SJSA1 (cell line): ENCODE data around the gene NDUFV1. TPM values are rescaled to one million over a fixed set of nuclear protein-coding genes. Genes with fewer than 3 reads are reported as not detected.
"Not testable (repeated sequence)": the region's sequence is repeated elsewhere in the genome, so short reads cannot be mapped to it uniquely, and the experiment has no call there.

Source experiments
- DNase-seq, 2 experiments: peaks; one replicate each; pipeline ENCODE4 v3.0.0-alpha.2; 2015 to 2020; ENCODE audit warnings: low spot score in 2 of 2, low read depth in 1 of 2
- H3K27ac ChIP-seq: fragments of 250-450 bp; sonication (Bioruptor Pico); 2 replicates; pipeline ENCODE4 v1.5.1; 2020; ENCODE audit warnings: mild to moderate bottlenecking, moderate library complexity
- H3K27me3 ChIP-seq: fragments of 250-450 bp; sonication (Bioruptor Pico); replicated peaks from 2 replicates; pipeline ENCODE4 v1.5.1; 2020; ENCODE audit warnings: mild to moderate bottlenecking, moderate library complexity
- H3K36me3 ChIP-seq: fragments of 250-450 bp; sonication (Bioruptor Pico); 2 replicates; pipeline ENCODE4 v1.5.1; 2020; ENCODE audit warnings: mild to moderate bottlenecking
- H3K4me1 ChIP-seq: fragments of 250-450 bp; sonication (Bioruptor Pico); replicated peaks from 2 replicates; pipeline ENCODE4 v1.6.1; 2021; ENCODE audit warnings: mild to moderate bottlenecking
- H3K4me3 ChIP-seq: fragments of 250-450 bp; sonication (Bioruptor Pico); 2 replicates; pipeline ENCODE4 v1.5.1; 2020; ENCODE audit warnings: mild to moderate bottlenecking
- H3K9me3 ChIP-seq: fragments of 250-450 bp; sonication (Bioruptor Pico); replicated peaks from 2 replicates; pipeline ENCODE4 v1.5.1; 2020; ENCODE audit warnings: mild to moderate bottlenecking
- total RNA-seq: library from RNA; depleted of rRNA; stranded (reverse); fragments of >200 nt; shearing (Covaris generic); gene quantifications from 2 replicates; pipeline ENCODE4 v1.2.3, GENCODE V29; 2014

The NDUFV1 gene
- total RNA-seq, 1 experiment from 2014 or later: 308 TPM

DNA sequence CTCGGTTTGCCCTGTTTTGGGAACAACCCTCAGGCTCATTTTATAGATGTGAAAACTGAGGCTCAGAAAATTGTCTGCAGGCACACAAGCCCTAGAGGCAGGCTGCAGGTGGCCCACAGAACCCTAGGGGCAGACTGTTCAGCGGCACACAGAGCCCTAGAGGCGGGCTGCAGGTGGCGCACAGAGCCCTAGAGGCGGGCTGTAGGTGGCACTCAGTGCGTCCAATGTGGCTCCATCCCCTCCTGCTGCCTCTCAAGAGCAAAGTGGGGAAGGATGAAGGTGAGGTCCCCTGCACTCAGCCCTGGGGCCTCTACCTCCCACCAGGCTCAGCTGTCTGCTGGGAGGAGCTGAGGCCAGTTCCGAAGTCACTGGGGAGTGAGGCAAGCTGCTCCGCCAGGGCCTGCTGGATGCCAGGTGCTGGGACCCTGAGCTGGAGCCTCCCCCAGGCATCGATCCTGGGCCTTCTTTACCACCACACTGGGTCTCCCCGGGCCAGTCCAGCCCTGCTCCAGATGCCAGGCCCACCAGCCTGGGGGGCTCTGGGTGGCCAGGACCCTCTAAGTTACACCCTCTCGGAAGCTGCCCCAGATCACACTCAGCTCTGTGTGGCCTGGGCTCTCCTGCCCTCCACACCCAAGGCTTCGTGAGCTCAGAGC lies 41.5 kb downstream of the NDUFV1 start:
- Histone ChIP-seq H3K27ac (no peak overlapping the region), H3K27me3 (peaks cover 6% of the 10 kb centered on the region; the same call in 1 of the 2 replicates), H3K9me3 (peaks cover 12% of the 10 kb centered on the region), H3K4me1 (peaks cover 9% of the 10 kb centered on the region; the same call in 1 of the 2 replicates), H3K4me3 (no peak overlapping the region), H3K36me3 (no peaks in the 10 kb centered on the region)
- DNase-seq: no peak

DNA sequence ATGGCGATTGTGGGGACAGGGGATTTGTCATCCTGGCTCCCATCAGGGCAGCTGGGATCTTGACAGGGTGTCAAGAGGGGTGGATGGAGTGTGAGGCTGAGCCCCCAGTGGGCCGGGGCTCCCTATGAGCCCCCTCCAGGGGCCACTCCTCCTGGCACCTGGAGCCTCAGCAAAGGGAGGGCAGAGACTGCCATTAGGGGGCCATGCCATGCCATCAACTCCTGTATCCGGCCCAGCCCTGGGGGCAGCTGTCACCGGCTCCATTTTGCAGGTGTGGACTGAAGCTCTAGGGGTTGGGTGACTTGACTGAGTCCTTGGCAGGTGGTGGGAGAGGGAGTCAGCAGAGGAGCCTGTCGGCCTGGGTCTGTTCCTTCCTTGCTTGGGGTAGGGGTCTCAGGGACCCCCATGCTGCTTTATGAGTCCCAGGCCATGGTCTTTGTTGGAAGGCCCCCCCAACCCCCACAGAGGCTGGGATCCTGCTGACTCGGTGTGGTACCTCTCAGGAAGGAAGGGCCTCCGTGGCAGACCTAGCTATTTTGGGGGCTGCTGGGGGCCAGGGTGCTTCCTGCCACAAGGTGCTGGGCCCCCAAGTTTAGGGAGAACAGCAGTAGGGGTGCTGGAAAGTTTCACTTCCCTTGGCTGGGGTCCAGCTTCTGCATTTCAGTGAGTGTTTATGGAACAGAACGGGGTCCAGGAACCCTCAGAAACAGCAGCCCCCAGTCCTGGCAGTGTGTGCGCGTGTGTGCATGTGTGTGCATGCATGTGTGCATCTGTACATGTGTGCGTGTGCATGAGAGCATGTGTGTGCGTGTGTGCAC lies 42.3 kb downstream of the NDUFV1 start:
- Histone ChIP-seq H3K27ac (no peak overlapping the region), H3K4me1 (peaks cover 9% of the 10 kb centered on the region; the same call in 1 of the 2 replicates), H3K9me3 (peaks cover 6% of the 10 kb centered on the region), H3K36me3 (no peaks in the 10 kb centered on the region), H3K4me3 (no peak overlapping the region), H3K27me3 (peaks cover 8% of the 10 kb centered on the region; the same call in 1 of the 2 replicates)
- no peak for DNase-seq

DNA sequence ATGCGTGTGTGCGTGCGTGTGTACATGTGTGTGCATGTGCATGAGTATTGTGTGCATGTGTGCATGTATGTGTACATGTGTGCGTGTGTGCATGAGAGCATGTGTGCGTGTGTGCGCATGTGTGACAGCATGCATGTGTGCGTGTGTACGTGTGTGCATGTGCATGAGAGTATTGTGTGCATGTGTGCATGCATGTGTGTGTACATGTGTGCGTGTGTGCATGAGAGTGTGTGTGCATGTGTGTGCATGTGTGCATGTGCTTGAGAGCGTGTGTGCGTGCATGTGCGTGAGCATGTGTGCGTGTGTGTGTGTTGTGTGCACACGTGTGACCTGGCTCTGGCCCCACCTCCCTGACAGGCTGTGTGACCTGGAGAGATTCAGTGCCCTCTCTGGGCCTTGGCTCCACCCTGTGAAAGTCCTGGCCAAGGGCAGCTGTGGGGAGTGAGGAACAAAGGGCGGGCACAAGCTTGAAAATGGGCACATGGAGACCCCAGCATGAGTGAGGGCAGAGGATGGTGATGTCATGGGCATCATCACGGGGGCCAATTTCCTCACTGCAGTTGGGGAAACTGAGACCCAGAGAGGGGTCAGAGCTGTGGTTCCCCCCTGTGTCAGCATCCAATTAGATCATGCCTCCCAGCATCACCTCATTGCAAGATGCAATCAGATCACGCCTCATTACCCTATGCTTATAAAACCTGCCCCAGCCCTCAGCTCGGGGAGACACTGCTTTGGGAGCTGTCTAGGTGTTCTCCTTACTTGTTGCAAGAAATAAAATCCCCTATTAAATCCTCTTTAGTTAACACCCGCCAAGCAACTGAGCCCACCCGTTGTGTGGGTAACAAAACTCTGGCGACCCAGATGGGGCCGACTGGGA lies 43.1 kb downstream of the NDUFV1 start:
- H3K4me3 ChIP-seq: peak overlapping the region; percentile 33
- DNase-seq: no peak
- peaks cover 15% of the 10 kb centered on the region; the same call in 1 of the 2 replicates for H3K27me3 ChIP-seq
- H3K4me1 ChIP-seq: peaks cover 9% of the 10 kb centered on the region; the same call in 1 of the 2 replicates
- H3K27ac ChIP-seq: no peak overlapping the region
- no peaks in the 10 kb centered on the region; the same call in 1 of the 2 replicates for H3K9me3 ChIP-seq
- no peaks in the 10 kb centered on the region for H3K36me3 ChIP-seq

DNA sequence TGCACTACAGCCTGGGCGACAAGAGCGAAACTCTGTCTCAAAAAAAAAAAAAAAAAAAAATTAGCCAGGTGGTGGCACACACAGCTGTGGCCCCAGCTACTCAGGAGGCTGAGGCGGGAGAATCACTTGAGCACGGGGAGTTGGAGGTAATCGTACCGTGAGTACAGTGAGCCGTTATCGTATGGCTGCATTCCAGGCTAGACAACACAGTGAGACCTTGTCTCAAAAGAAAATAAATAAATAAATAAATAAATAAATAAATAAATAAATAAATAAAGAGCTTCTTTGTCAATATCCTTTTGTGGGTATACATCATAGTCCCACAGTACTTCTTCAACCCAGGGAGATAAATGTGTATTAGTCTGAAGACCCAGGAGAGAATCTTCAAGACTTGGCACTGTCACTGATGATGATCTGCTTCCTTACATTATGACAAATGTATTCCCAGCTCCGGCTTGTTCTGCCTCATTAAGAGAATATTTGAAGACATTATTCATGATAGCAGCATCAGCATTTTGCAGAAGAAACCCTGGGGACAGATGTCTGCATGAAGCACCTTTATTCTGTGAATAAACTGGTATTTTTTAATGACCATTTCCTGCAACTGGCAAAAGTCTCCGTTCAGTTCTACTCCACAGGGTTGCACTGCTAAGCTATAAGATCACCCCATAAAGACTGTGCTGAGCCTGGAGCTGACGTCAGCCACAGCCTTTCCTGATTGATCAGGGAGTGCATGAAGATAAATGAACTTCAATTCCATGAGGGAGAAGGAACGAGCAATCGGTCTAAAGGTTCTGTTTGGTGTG lies 45.4 kb downstream of the NDUFV1 start:
- Histone ChIP-seq H3K36me3 (no peaks in the 10 kb centered on the region), H3K27me3 (peaks cover 15% of the 10 kb centered on the region; the same call in 1 of the 2 replicates), H3K27ac (no peak overlapping the region), H3K9me3 (0 out of 2 replicates have a peak, but pooled peaks cover 6% of the 10 kb centered on the region), H3K4me3 (no peak overlapping the region), H3K4me1 (peaks cover 9% of the 10 kb centered on the region; the same call in 1 of the 2 replicates)
- DNase-seq: peak in 1 of 2 experiments; percentile 20

DNA sequence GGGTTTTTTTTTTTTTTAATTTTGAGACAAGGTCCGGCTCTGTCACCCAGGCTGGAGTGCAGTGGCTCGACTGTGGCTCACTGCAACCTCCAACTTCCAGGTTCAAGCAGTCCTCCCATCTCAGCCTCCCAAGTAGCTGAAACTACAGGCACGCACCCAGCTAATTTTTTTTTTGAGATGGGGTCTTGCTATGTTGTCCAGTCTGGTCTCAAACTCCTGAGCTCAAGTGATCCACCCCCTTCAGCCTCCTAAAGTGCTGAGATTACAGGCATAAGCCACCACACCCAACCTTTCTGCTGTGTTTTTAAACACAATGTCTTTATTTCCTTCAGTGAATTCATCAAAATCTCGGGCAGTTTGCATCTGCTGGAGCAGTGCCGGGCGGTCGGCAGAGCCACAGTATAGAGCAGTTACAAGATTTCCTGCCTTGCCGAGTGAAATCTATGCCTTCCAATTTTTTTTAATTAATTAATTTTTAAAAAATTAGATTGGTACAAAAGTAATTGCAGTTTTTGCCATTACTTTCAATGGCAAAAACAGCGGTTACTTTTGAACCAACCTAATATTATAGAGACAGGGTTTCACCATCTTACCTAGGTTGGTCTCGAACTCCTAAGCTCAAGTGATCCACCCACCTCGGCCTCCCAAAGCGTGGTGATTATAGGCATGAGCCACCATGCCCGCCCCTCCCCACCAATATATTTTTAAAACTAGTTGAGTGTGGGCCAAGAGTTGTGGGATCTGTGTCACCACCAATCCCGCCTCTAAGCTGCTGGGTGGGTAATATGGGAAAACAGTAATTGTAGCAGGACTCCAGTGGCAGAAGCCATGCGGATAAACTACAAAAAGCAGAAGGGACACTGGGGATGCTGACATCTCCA lies 46.5 kb downstream of the NDUFV1 start:
- peak in 1 of 2 experiments; percentile 42 for DNase-seq
- Histone ChIP-seq H3K27me3 (peaks cover 15% of the 10 kb centered on the region; the same call in 1 of the 2 replicates), H3K36me3 (no peaks in the 10 kb centered on the region), H3K4me3 (no peak overlapping the region), H3K4me1 (peaks cover 9% of the 10 kb centered on the region; the same call in 1 of the 2 replicates), H3K9me3 (0 out of 2 replicates have a peak, but pooled peaks cover 6% of the 10 kb centered on the region), H3K27ac (no peak overlapping the region)

- Histone ChIP-seq H3K27ac (no peak overlapping the region), H3K36me3 (no peaks in the 10 kb centered on the region)
- DNase-seq: no peak
Observed at GRCh38 chr11:67654225-67654624, 47.5 kb downstream of the NDUFV1 start.

DNA sequence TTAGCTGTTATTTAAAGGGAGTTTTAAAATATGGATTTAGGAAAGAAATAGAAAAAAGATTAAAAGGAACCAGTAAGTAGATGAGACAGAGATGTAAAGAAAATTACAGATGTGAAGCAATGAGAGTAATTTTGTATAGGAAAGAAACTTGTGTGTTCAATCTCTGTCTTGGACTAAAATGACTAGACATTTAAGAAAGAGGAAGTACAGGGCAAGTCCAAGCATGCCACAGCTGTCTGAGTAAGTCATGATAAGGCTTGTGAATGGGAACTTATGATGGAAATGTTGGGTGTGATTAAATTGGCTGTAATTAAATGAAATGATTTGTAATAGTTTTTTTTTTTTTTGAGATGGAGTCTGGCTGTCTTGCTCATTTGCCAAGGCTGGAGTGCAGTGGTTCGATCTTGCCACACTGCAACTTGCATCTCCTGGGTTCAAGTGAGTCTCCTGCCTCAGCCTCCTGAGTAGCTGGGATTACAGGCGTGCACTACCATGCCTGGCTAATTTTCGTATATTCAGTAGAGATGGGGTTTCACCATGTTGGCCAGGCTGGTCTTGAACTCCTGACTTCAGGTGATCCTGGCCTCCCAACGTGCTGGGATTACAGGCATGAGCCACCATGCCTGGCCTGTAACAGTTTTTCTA lies 49.7 kb downstream of the NDUFV1 start:
- H3K4me3 ChIP-seq: no peak overlapping the region
- no peak for DNase-seq
- 0 out of 2 replicates have a peak, but pooled peaks cover 6% of the 10 kb centered on the region for H3K9me3 ChIP-seq
- no peaks in the 10 kb centered on the region for H3K4me1 ChIP-seq
- H3K27me3 ChIP-seq: peaks cover 27% of the 10 kb centered on the region
- H3K27ac ChIP-seq: no peak overlapping the region
- H3K36me3 ChIP-seq: no peaks in the 10 kb centered on the region

More at GRCh38 chr11:67654225-67654624, 47.5 kb downstream of the NDUFV1 start:
- Histone ChIP-seq H3K4me3 (no peak overlapping the region), H3K27me3 (peaks cover 15% of the 10 kb centered on the region; the same call in 1 of the 2 replicates), H3K9me3 (0 out of 2 replicates have a peak, but pooled peaks cover 6% of the 10 kb centered on the region), H3K4me1 (peaks cover 9% of the 10 kb centered on the region; the same call in 1 of the 2 replicates)

DNA sequence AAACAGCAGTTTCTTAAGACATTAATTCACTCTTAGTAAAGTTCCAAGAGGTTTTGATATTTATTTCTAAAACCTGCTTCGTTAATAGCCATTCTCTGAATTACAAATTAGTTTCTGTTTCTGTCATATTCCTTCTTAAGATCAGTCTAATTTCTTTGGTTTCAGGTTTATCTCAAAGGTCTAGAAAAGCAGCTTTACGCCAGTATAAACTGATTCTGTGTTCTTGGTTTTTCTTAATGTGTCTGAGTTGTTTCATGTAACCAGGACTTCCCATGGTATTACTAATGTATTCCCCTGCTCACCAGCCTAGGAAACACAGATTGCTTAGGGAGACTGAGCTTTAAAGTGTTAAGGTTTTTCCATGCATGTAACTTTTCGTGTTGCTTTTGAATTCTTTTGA lies 50.6 kb downstream of the NDUFV1 start:
- 0 out of 2 replicates have a peak, but pooled peaks cover 6% of the 10 kb centered on the region for H3K9me3 ChIP-seq

DNA sequence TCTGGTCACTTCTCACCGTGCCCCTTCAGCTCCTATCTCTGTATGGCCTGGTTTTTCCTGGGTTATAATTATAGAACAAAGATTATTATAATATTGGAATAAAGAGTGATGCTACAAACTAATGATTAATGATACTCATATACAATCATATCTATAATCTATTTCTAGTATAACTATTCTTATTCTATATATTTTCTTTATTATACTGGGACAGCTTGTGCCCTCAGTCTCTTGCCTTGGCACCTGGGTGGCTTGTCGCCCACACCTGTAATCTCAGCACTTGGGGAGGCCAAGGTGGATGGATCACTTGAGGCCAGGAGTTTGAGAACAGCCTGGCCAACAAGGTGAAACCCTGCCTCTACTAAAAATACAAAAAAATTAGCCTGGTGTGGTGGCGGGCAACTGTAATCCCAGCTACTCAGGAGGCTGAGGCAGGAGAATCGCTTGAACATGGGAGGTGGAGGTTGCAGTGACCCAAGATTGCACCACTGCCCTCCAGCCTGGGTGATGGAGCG lies 53.0 kb downstream of the NDUFV1 start:
- H3K4me3 ChIP-seq, H3K9me3 ChIP-seq, H3K36me3 ChIP-seq, H3K4me1 ChIP-seq, DNase-seq, H3K27ac ChIP-seq: not testable (repeated sequence)
- H3K27me3 ChIP-seq: peaks cover 40% of the 10 kb centered on the region

More for the DNA sequence above, 50.6 kb downstream of the NDUFV1 start:
- no peaks in the 10 kb centered on the region for H3K36me3 ChIP-seq
- H3K27ac ChIP-seq: no peak overlapping the region
- peaks cover 33% of the 10 kb centered on the region for H3K27me3 ChIP-seq
- no peak for DNase-seq
- no peaks in the 10 kb centered on the region for H3K4me1 ChIP-seq
- no peak overlapping the region for H3K4me3 ChIP-seq

DNA sequence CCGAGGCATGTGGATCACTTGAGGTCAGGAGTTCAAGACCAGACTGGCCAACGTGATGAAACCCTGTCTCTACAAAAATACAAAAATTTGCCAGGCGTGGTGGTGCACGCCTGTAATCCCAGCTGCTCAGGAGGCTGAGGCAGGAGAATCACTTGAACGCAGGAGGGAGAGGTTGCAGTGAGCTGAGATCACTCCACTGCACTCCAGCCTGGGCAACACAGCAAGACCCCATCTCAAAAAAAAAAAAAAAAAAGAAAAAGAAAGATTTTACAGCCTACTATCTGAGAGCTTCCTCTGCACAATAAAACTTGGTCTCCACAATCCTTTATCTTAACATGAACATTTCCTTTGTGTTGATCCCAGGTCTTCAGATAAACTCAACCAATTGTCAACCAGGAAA lies 54.0 kb downstream of the NDUFV1 start:
- H3K36me3 ChIP-seq, DNase-seq, H3K9me3 ChIP-seq, H3K4me3 ChIP-seq, H3K4me1 ChIP-seq, H3K27ac ChIP-seq: not testable (repeated sequence)
- H3K27me3 ChIP-seq: peaks cover 46% of the 10 kb centered on the region
